Endothelial cell of umbilical vein (primary cell): ENCODE data around the gene SLCO2A1.

Experiments used
- CTCF ChIP-seq, 2 donors: IDR thresholded peaks; 1 replicate in 1 of 2; 2 replicates in 1 of 2; pipeline ENCODE4 v1.5.1; 2011; ENCODE audit warnings: low read length in 2 of 2, mild to moderate bottlenecking in 2 of 2, moderate library complexity in 2 of 2, control low read depth in 1 of 2, inconsistent platforms in 1 of 2, low read depth in 1 of 2; ENCODE audit not compliant: insufficient read depth in 1 of 2; ENCODE audit errors: extremely low read depth in 1 of 2
- JUN ChIP-seq: IDR thresholded peaks from 2 replicates; pipeline ENCODE4 v1.6.1; 2011; ENCODE audit warnings: borderline replicate concordance, low read depth; ENCODE audit not compliant: insufficient read length, insufficient read depth
- MAX ChIP-seq: IDR thresholded peaks from 2 replicates; pipeline ENCODE4 v1.6.1; 2011; ENCODE audit not compliant: insufficient read depth, insufficient read length
- MYC ChIP-seq: IDR thresholded peaks from one replicate; pipeline ENCODE4 v1.6.1; 2011; ENCODE audit warnings: mild to moderate bottlenecking, low read depth, low read length
- POLR2A ChIP-seq: IDR thresholded peaks from 2 replicates; pipeline ENCODE4 v1.6.1; 2012; ENCODE audit warnings: low read depth, mild to moderate bottlenecking, control low read depth, low read length
- POLR2AphosphoS5 ChIP-seq: IDR thresholded peaks from 2 replicates; pipeline ENCODE4 v1.6.1; 2012; ENCODE audit warnings: low read depth, mild to moderate bottlenecking, control low read depth, low read length, moderate library complexity; ENCODE audit not compliant: insufficient read depth

GRCh38 chr3:133924041-133924440, 105.7 kb downstream of the SLCO2A1 start:
- TF ChIP-seq POLR2A = no peak
- TF ChIP-seq JUN = no peak
- TF ChIP-seq CTCF (IDR thresholded peaks at IDR 0.05; ENCODE audit: extremely low read depth in 1 of 2, insufficient read depth in 1 of 2, low read depth in 1 of 2, low read length in 2 of 2) = no peak
- TF ChIP-seq MAX = no peak
- no peak for TF ChIP-seq POLR2AphosphoS5
- no peak for TF ChIP-seq MYC
